Measurements from ENCODE around the gene IFNAR2. TPM values are rescaled to one million over a fixed set of nuclear protein-coding genes. Genes with fewer than 3 reads are reported as not detected.

IFNAR2 gene
- total and polyA plus RNA-seq, 7 donors: 3.3 to 10.0 (median 4.2) TPM

DNA sequence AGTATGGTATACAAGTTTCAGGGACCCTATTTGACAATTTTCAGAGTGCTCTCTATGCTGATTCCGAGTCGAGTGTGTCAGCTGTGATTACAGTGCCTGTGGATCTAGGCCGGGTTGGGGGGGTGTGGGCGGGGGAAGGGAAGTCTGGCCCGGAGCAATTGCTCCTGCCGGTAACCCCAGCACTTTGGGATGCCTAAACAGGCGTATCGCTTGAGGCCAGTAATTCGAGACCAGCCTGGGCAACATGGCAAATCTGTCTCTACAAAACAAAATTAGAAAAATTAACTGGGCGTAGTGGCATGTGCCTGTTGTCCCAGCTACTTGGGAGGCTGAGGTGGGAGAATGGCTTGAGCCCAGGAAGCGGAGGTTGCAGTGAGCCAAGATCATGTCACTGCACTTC is 34.8 kb downstream of the IFNAR2 start:
- Histone ChIP-seq H3K27me3 (ENCODE audit: insufficient read depth in 3 of 3, low read length in 2 of 3) (no peaks in the 10 kb centered on the region), H3K36me3 (ENCODE audit: insufficient read depth in 1 of 2, low read depth in 1 of 2) (peaks cover 0 to 22% of the 10 kb centered on the region in 2 donors), H3K27ac (peak overlapping the region; percentile 79), H3K4me1 (no peaks in the 10 kb centered on the region), H3K9me3 (no peaks in the 10 kb centered on the region), H3K4me3 (no peak overlapping the region)
- intact Hi-C loops (cut with DNase I): loop anchor here in 1 of 2 donors (2.0 kb wide), 1 partner anchor 68 kb away; no protein-coding TSS in a partner anchor
- ATAC-seq (peak in 2 of 4 donors; percentile 35 to 59), DNase-seq (no peak)
- TF ChIP-seq, protein P1, sequence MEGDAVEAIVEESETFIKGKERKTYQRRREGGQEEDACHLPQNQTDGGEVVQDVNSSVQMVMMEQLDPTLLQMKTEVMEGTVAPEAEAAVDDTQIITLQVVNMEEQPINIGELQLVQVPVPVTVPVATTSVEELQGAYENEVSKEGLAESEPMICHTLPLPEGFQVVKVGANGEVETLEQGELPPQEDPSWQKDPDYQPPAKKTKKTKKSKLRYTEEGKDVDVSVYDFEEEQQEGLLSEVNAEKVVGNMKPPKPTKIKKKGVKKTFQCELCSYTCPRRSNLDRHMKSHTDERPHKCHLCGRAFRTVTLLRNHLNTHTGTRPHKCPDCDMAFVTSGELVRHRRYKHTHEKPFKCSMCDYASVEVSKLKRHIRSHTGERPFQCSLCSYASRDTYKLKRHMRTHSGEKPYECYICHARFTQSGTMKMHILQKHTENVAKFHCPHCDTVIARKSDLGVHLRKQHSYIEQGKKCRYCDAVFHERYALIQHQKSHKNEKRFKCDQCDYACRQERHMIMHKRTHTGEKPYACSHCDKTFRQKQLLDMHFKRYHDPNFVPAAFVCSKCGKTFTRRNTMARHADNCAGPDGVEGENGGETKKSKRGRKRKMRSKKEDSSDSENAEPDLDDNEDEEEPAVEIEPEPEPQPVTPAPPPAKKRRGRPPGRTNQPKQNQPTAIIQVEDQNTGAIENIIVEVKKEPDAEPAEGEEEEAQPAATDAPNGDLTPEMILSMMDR (IDR thresholded peaks at IDR 0.05): no peak
- WGBS, 3 donors: 34 to 58% (median 45%) methylated on average over 11 of the region's 11 CpGs

DNA sequence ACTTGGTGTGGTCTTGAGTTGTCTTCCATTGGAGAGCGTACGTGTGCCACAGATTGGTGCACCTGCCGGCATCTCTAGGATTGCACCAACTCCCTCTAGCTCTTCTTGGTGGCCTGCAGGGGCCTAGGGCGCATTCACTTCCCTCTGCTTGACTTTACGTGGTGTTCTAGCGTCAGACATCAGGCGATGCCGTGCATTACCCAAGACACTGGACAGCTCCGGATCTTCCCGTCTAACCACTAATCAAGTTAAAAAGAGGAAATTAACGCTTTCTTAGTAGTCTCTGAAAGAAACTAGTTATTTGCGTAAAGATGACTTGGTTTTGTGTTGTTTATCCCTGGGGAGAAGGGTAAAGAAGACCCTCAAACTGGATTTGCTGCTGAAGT is 35.9 kb downstream of the IFNAR2 start:
- ATAC-seq: peak; percentile 36 to 61 (median 48)
- peak; percentile 40 to 65 for DNase-seq
- Histone ChIP-seq H3K4me1 (no peaks in the 10 kb centered on the region), H3K27ac (peak overlapping the region; percentile 79), H3K4me3 (peak overlapping the region; percentile 87), H3K27me3 (ENCODE audit: insufficient read depth in 3 of 3, low read length in 2 of 3) (no peaks in the 10 kb centered on the region), H3K9me3 (no peaks in the 10 kb centered on the region), H3K36me3 (ENCODE audit: insufficient read depth in 1 of 2, low read depth in 1 of 2) (peaks cover 0 to 19% of the 10 kb centered on the region in 2 donors)
- intact Hi-C loops (cut with DNase I): loop anchor here in 1 of 2 donors (2.0 kb wide), 1 partner anchor 69 kb away; no protein-coding TSS in a partner anchor
- 28 to 38% (median 33%) methylated on average over 12 of the region's 12 CpGs for WGBS, 3 donors
- TF ChIP-seq, protein P1 (IDR thresholded peaks at IDR 0.05): no peak

DNA sequence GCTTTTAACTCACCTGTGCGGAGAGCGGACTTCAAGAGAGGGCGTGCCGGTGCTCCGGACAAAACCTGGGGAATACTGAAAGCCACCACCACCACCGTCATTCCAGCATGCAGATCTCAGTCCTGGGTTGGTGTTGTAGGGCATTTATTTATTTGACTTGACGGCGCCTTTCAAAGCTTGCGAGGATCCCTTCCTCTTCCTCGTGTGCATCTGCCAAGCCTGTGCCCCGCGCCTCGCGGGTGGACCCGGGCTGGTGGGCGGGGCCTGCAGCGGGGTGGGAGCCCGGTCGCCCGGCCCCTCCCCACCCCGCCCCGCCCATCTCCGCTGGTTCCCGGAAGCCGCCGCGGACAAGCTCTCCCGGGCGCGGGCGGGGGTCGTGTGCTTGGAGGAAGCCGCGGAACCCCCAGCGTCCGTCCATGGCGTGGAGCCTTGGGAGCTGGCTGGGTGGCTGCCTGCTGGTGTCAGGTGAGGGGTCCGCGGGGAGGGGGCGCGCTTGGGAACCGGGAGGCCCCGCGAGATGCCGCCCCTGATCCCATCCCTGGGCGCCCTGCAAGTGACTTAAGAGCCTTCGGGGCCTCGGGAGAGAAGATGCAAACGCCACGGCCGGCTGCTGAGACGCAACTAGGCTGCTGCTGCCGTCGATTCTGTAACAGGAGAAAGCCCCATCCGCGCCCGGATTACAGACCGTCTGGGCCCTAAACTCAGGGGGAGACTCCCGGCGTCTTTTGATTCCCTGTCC is 36.5 kb downstream of the IFNAR2 start, which contains the start of gene IL10RB:
IL10RB (plus strand) TSS at position 318 of the 739 bp plus-strand sequence; CDS start at position 417, 99 bp downstream.
- DNase-seq (peak; percentile 78 to 82), ATAC-seq (peak; percentile 79 to 94 (median 88))
- no peaks in the 10 kb centered on the region for H3K9me3 ChIP-seq
- H3K27ac ChIP-seq: peak within 1 kb of the TSS; percentile 79
- H3K36me3 ChIP-seq (ENCODE audit: insufficient read depth in 1 of 2, low read depth in 1 of 2): peaks cover 0 to 19% of the 10 kb centered on the region in 2 donors
- TF ChIP-seq, protein P1 (IDR thresholded peaks at IDR 0.05): no peak
- intact Hi-C loops (cut with DNase I): no loop called here
- 1 to 2% (median 1%) methylated on average over 44 to 60 of the region's 60 CpGs for WGBS, 3 donors
- H3K4me1 ChIP-seq: no peaks in the 10 kb centered on the region
- peak within 1 kb of the TSS; percentile 87 for H3K4me3 ChIP-seq
- no peaks in the 10 kb centered on the region for H3K27me3 ChIP-seq (ENCODE audit: insufficient read depth in 3 of 3, low read length in 2 of 3)

DNA sequence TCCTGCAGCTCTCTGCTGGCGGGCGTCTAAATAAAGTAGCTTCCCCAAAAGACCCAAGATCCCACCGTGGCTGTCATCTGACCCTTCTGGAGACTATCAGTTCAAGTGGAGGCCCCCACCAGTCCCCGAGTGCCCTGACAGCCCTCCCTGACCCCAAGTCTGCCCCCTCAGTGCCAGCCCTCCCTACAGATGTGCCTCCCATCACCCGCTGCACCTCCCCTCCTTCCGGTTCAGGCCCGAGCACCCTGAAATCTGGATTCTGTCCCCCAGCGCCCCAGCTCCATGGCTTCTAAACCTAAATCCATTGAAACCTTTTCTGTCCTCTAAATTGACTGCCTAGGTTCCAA is 37.0 kb downstream of the IFNAR2 start:
- intact Hi-C loops (cut with DNase I): no loop called here
- TF ChIP-seq, protein P1 (IDR thresholded peaks at IDR 0.05): no peak
- H3K27ac ChIP-seq: peak overlapping the region; percentile 79
- H3K4me3 ChIP-seq: peak overlapping the region; percentile 87
- ATAC-seq (peak in 3 of 4 donors; percentile 13 to 32 (median 13)), DNase-seq (no peak)
- peaks cover 0 to 19% of the 10 kb centered on the region in 2 donors for H3K36me3 ChIP-seq (ENCODE audit: insufficient read depth in 1 of 2, low read depth in 1 of 2)
- no peaks in the 10 kb centered on the region for H3K4me1 ChIP-seq
- no peaks in the 10 kb centered on the region for H3K27me3 ChIP-seq (ENCODE audit: insufficient read depth in 3 of 3, low read length in 2 of 3)
- WGBS, 3 donors: 6 to 14% (median 9%) methylated on average over 8 of the region's 8 CpGs
- H3K9me3 ChIP-seq: no peaks in the 10 kb centered on the region

Data from psoas muscle (tissue), 8 donors.